Sigmoid colon (tissue), 3 donors: ENCODE measurements around the gene DUSP14.

Experiments
- CTCF ChIP-seq, 4 experiments: fragments of 450-650 bp in 3 of 4; fragments of 200-600 bp in 1 of 4; IDR thresholded peaks; one replicate each; pipeline ENCODE4 v1.5.1; 2016 to 2019; ENCODE audit warnings: antibody characterized with exemption in 4 of 4, mild to moderate bottlenecking in 3 of 4, moderate library complexity in 2 of 4
- POLR2A ChIP-seq, 2 donors: fragments of 450-650 bp; IDR thresholded peaks; one replicate each; pipeline ENCODE4 v1.6.1; 2016; ENCODE audit warnings: antibody characterized with exemption in 2 of 2, mild to moderate bottlenecking in 2 of 2, moderate library complexity in 2 of 2

GRCh38 chr17:37447641-37448040, 42.0 kb upstream of the DUSP14 start:
- TF ChIP-seq CTCF (IDR thresholded peaks at IDR 0.05) (no peak), POLR2A (IDR thresholded peaks at IDR 0.05) (no peak)
